Progenitor cell of endocrine pancreas (in vitro differentiated cells): ENCODE measurements around the gene WNK2. TPM values are rescaled to one million over a fixed set of nuclear protein-coding genes. Genes with fewer than 3 reads are reported as not detected.
"Not testable (repeated sequence)": the region's sequence is repeated elsewhere in the genome, so short reads cannot be mapped to it uniquely, and the experiment has no call there.

Source experiments
- DNase-seq: peaks from one replicate; pipeline ENCODE4 v3.0.0; 2021; ENCODE audit warnings: low spot score; ENCODE audit not compliant: unreplicated experiment
- H3K27ac Mint-ChIP-seq: 2 replicates; pipeline ENCODE4 v1.8.0; 2021; ENCODE audit warnings: mild to moderate bottlenecking, moderate library complexity, mixed read lengths
- H3K27me3 Mint-ChIP-seq: 2 replicates; pipeline ENCODE4 v1.8.0; 2021; ENCODE audit warnings: mixed read lengths
- H3K36me3 Mint-ChIP-seq: 2 replicates; pipeline ENCODE4 v1.8.0; 2022; ENCODE audit warnings: mixed read lengths; ENCODE audit not compliant: insufficient read depth
- H3K4me1 Mint-ChIP-seq: 2 replicates; pipeline ENCODE4 v1.8.0; 2021; ENCODE audit warnings: low read depth, mixed read lengths
- H3K4me3 Mint-ChIP-seq: 2 replicates; pipeline ENCODE4 v1.8.0; 2021; ENCODE audit warnings: low read depth, mild to moderate bottlenecking, moderate library complexity, mixed read lengths
- H3K9me3 Mint-ChIP-seq: 2 replicates; pipeline ENCODE4 v1.8.0; 2021; ENCODE audit warnings: low read depth, mixed read lengths
- total RNA-seq: library from RNA; stranded (reverse); gene quantifications from 2 replicates; pipeline ENCODE4 v1.2.1, GENCODE V29; 2021
- TF ChIP-seq, protein P1 (sequence below): fragments of 200-600 bp; sonication (generic); IDR thresholded peaks from one replicate; pipeline ENCODE4 v1.5.0; 2021; ENCODE audit warnings: antibody characterized with exemption, mild to moderate bottlenecking; ENCODE audit not compliant: unreplicated experiment

WNK2 gene
- total RNA-seq, 1 donor from 2014 or later = 345 TPM

DNA sequence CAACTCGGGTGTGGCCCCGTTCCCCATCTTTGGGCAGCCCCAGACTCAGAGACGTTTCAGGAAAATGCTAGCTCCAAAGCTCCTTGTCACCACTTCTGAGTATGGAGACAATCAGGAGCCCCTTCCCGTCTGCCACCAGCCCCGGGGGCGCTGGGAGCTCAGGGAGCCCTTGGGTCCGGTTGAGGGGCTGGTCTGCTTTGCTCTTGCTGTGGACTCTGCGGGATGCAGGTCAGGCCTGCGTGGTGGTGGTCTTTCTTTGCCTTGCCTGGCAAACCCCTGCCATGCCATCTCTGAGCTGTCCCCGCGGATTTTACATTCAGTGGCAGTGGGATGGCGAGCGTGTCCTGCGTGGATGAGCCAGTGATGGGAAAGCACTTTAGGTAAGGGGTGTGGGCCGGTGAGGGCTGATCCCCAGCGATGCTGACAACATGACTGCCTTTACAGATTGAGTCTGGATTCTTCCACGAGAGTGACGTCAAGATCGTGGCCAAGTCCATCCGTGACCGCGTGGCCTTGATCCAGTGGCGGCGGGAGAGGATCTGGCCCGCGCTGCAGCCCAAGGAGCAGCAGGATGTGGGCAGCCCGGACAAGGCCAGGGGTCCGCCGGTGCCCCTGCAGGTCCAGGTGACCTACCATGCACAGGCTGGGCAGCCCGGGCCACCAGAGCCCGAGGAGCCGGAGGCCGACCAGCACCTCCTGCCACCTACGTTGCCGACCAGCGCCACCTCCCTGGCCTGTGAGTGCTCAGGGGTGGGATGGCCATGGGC, 63.3 kb downstream of the WNK2 start:
- H3K36me3 Mint-ChIP-seq = peaks cover 20% of the 10 kb centered on the region
- no peaks in the 10 kb centered on the region for H3K27me3 Mint-ChIP-seq
- H3K4me3 Mint-ChIP-seq = no peak overlapping the region
- peak overlapping the region; percentile 79 for H3K27ac Mint-ChIP-seq
- H3K9me3 Mint-ChIP-seq = no peaks in the 10 kb centered on the region
- DNase-seq = no peak
- peaks cover 3% of the 10 kb centered on the region for H3K4me1 Mint-ChIP-seq
- TF ChIP-seq, protein P1, sequence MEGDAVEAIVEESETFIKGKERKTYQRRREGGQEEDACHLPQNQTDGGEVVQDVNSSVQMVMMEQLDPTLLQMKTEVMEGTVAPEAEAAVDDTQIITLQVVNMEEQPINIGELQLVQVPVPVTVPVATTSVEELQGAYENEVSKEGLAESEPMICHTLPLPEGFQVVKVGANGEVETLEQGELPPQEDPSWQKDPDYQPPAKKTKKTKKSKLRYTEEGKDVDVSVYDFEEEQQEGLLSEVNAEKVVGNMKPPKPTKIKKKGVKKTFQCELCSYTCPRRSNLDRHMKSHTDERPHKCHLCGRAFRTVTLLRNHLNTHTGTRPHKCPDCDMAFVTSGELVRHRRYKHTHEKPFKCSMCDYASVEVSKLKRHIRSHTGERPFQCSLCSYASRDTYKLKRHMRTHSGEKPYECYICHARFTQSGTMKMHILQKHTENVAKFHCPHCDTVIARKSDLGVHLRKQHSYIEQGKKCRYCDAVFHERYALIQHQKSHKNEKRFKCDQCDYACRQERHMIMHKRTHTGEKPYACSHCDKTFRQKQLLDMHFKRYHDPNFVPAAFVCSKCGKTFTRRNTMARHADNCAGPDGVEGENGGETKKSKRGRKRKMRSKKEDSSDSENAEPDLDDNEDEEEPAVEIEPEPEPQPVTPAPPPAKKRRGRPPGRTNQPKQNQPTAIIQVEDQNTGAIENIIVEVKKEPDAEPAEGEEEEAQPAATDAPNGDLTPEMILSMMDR = no peak

DNA sequence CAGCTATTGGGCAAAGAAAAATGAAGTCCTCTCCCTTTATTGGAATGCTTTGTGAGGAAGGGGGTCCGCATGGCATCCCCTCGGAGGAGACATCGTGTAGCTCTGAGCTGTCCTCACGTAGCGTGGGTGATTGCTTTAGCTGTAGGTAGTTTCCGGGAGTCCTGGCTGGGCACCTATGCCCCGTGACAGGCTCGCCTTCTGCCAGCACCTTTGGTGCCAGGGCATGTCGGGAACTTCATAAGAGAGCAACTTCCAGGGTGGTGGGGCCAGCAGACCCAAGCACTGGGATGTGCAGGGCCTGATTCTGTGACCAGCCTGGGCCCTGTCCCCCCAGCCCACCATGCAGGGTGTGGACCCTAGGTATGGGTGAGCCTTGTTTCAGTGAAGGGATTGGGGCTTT, 64.0 kb downstream of the WNK2 start:
- Mint-ChIP-seq H3K27ac (no peak overlapping the region), H3K27me3 (no peaks in the 10 kb centered on the region), H3K9me3 (no peaks in the 10 kb centered on the region), H3K36me3 (peaks cover 16% of the 10 kb centered on the region), H3K4me1 (peaks cover 3% of the 10 kb centered on the region), H3K4me3 (no peak overlapping the region)
- DNase-seq = no peak
- TF ChIP-seq, protein P1 = no peak

DNA sequence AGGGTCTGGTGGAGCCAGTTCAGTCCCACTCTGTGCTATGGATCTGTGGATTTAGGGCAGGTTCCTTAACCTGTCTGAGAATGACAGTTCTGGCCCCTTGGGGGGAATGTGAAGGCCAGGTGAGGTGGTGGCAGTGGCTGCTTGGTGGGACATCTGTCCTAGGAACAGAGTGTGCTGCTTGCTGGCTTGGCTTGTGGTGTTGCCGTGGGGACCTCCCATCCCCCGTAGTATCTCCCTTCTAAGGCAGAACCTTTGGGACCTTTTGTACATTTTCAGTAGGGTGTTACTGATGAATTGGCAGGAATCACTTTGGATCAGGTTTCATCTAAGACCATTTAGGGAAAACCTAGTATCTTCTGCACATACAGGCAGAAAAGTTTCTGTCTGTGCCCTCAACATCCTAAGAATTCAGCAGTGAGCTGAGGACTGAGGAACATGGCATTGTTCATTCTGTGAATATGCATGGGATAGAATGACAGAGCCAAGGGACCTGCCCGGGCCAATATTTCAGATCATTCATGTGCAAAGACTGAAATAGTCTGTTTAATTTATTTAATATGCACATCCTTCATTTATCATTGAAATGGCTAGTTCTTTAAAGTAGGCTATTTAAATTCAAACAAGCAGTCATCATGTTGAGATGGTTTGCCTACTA, 64.6 kb downstream of the WNK2 start:
- no peak for DNase-seq
- TF ChIP-seq, protein P1 = no peak
- H3K36me3 Mint-ChIP-seq = peaks cover 15% of the 10 kb centered on the region
- peaks cover 3% of the 10 kb centered on the region for H3K4me1 Mint-ChIP-seq
- H3K27me3 Mint-ChIP-seq = no peaks in the 10 kb centered on the region
- H3K9me3 Mint-ChIP-seq = no peaks in the 10 kb centered on the region
- H3K27ac Mint-ChIP-seq = peak overlapping the region; percentile 33
- H3K4me3 Mint-ChIP-seq = no peak overlapping the region

DNA sequence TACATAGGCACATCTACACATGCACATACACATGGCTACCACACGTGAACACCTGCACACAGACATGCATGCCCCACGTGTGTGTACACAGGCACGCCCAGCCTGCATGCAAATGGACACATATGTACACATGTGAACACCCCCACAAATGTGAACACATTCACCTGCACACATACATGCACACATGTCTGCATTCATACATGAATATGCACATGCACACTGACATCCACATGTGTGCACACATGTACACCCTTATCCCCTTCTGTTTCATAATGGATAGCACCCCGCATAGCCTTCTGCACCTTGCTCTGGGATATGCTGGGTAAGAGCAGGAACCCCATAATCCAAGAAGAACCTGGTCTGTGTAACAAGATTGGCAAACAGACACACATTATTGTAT, 66.2 kb downstream of the WNK2 start:
- Mint-ChIP-seq H3K9me3 (no peaks in the 10 kb centered on the region), H3K4me3 (no peak overlapping the region), H3K27ac (no peak overlapping the region), H3K4me1 (no peaks in the 10 kb centered on the region), H3K36me3 (peaks cover 20% of the 10 kb centered on the region), H3K27me3 (no peaks in the 10 kb centered on the region)
- TF ChIP-seq, protein P1 = no peak
- DNase-seq = no peak

DNA sequence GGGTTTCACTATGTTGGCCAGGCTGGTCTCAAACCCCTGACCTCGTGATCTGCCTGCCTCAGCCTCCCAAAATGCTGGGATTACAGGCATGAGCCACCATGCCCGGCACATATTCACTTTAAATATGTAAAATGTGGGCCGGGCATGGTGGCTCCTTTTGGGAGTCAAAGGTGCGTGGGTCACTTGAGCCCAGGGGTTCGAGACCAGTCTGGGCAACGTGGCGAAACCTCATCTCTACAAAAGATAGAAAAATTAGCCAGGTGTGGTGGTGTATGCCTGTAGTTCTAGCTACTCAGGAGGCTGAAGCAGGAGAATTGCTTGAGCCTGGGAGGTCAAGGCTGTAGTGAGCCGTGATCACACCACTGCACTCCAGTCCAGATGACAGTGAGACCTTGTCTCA, 67.4 kb downstream of the WNK2 start:
- H3K27me3 Mint-ChIP-seq, H3K27ac Mint-ChIP-seq, H3K4me1 Mint-ChIP-seq, H3K9me3 Mint-ChIP-seq, DNase-seq, H3K4me3 Mint-ChIP-seq: not testable (repeated sequence)
- H3K36me3 Mint-ChIP-seq = peaks cover 21% of the 10 kb centered on the region
